ENCODE data around the gene TSSK6.
"Not testable (repeated sequence)": the region's sequence is repeated elsewhere in the genome, so short reads cannot be mapped to it uniquely, and the experiment has no call there.

Gene TSSK6

DNA sequence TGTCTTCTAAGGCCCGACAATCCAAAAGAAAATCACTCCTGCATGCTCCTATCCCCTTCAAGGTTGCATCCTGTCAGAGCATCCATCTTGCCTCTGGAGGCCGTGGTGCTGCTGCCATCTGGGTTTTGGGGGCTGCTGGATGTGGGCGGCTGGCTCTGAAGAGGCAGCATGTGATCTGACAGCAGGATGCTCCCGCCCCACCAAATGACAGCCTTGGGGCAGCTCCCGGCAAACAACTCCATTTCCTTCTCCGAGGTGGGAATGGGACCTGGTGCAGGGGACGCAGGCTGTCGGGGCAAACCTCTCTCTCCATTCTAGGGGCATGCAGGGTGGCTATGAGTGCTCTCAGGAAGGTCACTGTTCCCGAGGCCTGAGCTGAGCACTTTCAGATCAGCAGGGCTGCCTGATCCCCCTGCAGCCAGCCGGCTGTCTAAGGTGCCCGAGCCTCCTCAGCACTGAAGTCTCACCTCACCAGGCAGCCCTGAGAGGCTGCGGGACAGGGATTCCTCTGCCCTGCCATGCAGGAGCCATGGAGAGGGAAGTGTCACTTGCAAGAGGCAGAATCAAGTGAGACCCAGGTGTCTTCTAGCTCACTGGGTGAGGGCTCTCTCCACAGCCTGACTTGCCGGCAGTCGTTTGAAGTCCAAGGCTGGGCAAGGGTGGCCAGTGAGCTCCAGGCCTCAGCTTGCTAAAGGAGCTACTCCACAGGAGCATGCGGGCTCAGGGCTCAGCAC is 28.8 kb downstream of the TSSK6 start:
- DNase-seq = peak; percentile 17

- DNase-seq = no peak
Measured at GRCh38 chr19:19485998-19486290, 29.4 kb downstream of the TSSK6 start.

DNA sequence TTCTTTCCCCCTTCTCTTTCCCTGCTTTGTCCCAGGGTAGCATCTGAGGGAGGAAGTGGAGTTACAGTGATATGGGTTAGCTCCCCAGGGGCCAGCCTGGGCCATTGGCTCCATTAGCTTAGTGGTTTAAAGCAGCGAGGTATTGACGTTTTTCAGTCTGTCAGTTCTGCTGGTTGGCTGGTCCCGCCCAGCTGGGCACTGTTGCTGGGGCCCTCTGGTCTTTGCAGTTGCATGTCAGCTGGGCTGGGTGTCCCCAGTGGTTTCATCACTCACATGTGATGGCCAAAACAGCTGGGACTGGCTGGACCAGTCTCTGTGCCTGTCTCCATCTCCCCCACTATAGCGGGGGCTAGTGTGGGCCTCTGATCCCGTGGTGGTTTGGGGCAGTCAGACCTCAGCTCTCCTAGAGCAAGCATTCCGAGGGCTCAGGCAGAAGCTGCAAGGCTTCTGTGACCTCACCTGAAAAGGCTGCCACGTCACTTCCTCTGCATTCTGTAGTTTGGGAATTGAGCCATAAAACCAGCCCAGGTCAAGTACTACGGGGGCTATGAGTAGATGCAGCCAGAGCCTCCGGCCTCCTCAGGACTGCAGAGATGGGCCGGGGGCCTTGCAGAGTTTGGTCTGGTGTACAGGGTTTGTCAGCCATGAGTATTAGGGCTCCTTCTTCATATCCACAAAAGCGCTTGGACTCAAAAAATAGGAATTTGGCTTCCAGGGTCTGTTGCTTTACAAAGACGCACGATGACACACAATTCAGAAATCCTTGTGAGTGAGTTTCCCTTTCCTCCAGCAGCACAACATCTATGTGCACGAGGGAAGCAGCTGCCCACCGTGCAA is 30.0 kb downstream of the TSSK6 start:
- DNase-seq = no peak

GRCh38 chr19:19482809-19483596 is 32.3 kb downstream of the TSSK6 start:
- no peak for DNase-seq

GRCh38 chr19:19480688-19481087 is 34.7 kb downstream of the TSSK6 start:
- DNase-seq = no peak

GRCh38 chr19:19477705-19478383 is 37.5 kb downstream of the TSSK6 start:
- no peak for DNase-seq

DNA sequence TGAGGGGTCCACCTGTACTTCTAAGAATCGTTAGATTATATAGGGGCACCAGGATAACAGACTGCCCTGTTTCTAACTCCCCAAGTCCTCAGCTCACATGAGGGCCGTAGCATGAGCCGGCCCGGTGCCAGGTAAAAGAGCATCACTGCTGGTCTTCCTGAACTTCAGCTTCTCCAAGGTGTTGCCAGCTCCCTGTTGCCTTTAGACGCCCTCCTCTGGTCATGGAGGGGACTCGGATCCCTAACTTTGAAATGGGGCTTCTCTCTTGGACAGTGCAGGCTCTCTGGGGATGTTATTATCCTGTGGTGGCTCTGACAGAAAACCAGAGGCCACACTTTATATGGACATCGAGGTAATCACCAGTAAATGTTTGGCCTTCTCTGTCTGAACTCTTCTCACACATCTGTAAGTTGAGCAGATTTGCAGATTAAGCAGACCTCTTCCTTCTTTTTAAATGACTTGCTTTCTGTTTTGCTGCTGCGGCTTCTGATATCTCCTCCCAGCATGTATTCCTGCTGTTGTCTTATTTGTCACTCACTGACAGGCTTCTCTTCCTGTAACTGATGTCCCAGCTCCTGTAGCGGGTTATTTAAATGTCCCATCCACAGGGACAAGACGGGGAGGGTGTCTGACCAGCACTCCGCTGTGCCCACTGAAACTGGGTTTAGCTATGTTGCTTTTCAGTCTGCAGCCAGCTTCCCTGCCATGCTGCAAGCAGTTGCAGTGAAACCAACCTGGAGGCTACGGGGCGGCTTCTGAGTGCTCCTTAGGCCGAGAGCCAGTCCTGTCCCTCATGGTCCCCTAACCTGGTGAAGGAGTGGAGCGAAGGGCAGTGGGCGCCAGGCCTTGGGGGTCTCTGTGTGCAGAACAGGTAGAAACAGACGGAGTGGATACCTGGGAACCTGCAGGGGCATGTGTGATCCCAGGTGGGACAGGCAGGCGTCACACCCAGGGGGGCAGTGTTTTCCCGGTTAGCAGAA is 39.2 kb downstream of the TSSK6 start:
- DNase-seq = peak; percentile 38

GRCh38 chr19:19475015-19475765 is 40.2 kb downstream of the TSSK6 start:
- no peak for DNase-seq

DNA sequence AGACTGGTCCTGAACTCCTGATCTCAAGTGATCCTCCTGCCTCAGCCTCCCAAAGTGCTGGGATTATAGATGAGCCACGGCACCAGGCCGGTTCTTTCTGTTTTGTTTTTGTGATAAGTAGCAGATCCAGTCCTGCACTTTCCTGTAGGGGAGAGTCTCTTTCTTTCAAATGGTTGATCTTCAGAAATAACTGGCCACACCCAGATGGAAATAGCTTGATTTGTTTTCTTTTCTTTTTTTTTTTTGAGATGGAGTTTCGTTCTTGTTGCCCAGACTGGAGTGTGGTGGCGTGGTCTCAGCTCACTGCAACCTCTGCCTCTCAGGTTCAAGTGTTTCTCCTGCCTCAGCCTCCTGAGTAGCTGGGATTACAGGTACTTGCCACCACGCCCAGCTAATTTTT is 43.2 kb downstream of the TSSK6 start:
- DNase-seq = not testable (repeated sequence)

DNA sequence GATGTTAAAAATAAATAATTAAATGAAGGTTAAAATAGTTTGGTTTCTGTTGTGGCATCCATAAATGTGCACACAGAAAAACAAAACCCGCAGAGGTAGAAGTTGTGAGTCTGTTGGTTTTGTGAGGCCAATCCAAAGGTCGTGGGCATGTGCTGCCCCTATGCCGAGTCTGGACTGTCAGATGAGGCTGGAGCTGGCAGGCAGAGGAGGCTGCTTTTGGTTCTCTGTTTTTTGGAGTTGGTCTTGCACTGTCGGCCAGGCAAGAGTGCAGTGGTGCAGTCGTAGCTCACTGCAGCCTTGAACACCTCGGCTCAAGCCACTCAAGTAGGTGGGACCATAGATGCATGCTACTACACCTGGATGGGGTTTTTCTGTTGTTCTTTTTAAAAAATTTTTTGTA is 43.7 kb downstream of the TSSK6 start:
- no peak for DNase-seq

DNA sequence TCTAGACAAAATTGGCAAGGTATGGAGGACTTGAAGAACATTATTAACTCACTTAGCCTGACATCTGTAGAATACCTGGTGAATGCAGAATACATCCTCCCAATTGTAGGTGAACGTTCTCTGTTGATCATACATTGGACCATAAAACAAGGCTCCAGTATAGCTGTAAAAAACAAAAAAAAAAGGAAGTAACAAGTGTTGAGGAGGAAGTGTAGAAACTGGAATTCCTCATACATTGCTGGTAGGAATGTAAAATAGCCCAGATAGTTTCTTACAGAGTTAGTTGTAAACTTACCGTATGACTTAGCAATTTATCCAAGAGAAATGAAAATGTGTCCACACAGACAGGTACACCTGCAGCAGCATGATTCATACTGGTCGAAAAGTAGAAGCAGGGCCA is 44.8 kb downstream of the TSSK6 start:
- no peak for DNase-seq

GRCh38 chr19:19468424-19469050 is 46.8 kb downstream of the TSSK6 start:
- no peak for DNase-seq

DNA sequence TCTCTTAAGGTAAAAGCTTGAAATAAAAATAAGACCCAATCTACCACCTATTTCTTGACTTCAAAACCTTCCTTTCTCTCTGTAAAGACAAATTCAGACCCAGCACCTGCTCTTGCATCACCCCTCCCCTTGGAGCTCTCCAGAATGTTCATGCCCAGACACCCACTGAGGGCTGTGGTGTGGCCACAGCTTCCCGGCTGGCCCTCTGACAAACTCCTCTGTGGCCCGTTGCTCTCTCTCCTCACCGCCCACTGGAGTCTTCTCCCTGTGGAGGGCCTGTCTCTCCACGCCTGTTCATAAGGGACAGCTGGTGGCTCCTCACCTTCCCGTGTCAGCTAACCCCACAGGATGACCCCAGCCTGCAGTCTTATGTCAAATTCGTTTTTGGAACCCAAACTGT is 49.1 kb downstream of the TSSK6 start:
- no peak for DNase-seq

- DNase-seq = no peak
Measured at GRCh38 chr19:19465436-19466070, 49.8 kb downstream of the TSSK6 start.

GRCh38 chr19:19464339-19465098 is 50.8 kb downstream of the TSSK6 start:
- DNase-seq = no peak
